Prostate gland (tissue), 2 donors: ENCODE data around the gene KRTAP10-11.

Source experiments
- CTCF ChIP-seq, 4 experiments: fragments of 200-600 bp in 2 of 4; fragments of 450-650 bp in 2 of 4; sonication (generic) in 2 of 4; IDR thresholded peaks; 1 replicate in 3 of 4; 2 replicates in 1 of 4; pipeline ENCODE4 v1.5.1; 2016 to 2019; ENCODE audit warnings: antibody characterized with exemption in 4 of 4, mild to moderate bottlenecking in 2 of 4, moderate library complexity in 2 of 4
- POLR2A ChIP-seq: fragments of 450-650 bp; IDR thresholded peaks from one replicate; pipeline ENCODE4 v1.6.1; 2016; ENCODE audit warnings: antibody characterized with exemption, mild to moderate bottlenecking

DNA sequence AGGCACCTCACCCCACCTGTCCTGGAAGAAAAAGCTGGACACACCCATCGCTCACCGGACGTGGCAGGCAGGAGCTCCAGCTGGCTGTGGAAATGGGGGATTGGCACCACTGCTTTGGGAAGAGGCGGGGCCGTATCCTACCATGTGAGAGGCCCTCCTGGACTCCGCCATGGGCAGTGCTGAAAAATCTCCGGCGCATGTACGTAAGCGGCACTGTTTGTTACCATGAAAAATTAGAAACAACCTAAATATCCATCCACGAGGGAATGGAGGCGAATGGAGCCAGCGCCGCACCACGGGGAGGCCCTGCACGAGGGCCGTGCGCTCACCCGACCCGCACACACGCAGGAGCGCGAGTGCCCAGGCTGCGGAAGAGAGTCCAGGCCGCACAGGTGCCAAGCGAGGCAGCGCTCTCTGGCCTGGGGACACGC, 31.2 kb upstream of the KRTAP10-11 start:
- TF ChIP-seq CTCF (IDR thresholded peaks at IDR 0.05): no peak
- no peak for TF ChIP-seq POLR2A
